SKM-1 treated with dmso at 0.1 percent for 144 hours (cell line): ENCODE measurements around the gene PRKG1.

Experiments
- DNase-seq: peaks from one replicate; lab custom pipeline; 2025; ENCODE audit not compliant: unreplicated experiment; lab: John Stamatoyannopoulos, UW

The PRKG1 gene

GRCh38 chr10:52318822-52319464 is 1244.7 kb downstream of the PRKG1 start:
- DNase-seq, result no peak

GRCh38 chr10:52319926-52320325 is 1245.6 kb downstream of the PRKG1 start:
- no peak for DNase-seq

GRCh38 chr10:52322323-52322722 is 1248.0 kb downstream of the PRKG1 start:
- DNase-seq, result no peak

GRCh38 chr10:52322936-52323335 is 1248.6 kb downstream of the PRKG1 start:
- DNase-seq, result no peak

GRCh38 chr10:52326382-52326781 is 1252.1 kb downstream of the PRKG1 start:
- no peak for DNase-seq

- DNase-seq, result no peak
Observed at GRCh38 chr10:52331638-52332364, 1257.5 kb downstream of the PRKG1 start.

GRCh38 chr10:52332815-52333214 is 1258.5 kb downstream of the PRKG1 start:
- DNase-seq, result no peak

- no peak for DNase-seq
Observed at GRCh38 chr10:52334595-52334994, 1260.3 kb downstream of the PRKG1 start.

GRCh38 chr10:52335665-52336064 is 1261.4 kb downstream of the PRKG1 start:
- DNase-seq, result no peak

- no peak for DNase-seq
Observed at GRCh38 chr10:52337225-52337624, 1262.9 kb downstream of the PRKG1 start.

- no peak for DNase-seq
Observed at GRCh38 chr10:52343439-52343838, 1269.2 kb downstream of the PRKG1 start.

- DNase-seq, result no peak
Observed at GRCh38 chr10:52346394-52347326, 1272.4 kb downstream of the PRKG1 start.

- no peak for DNase-seq
Observed at GRCh38 chr10:52347327-52347667, 1273.0 kb downstream of the PRKG1 start.
